GM12801 (cell line): Measurements from ENCODE around the gene OARD1.

Source experiments
- TF ChIP-seq, protein P1 (sequence below): IDR thresholded peaks from one replicate; pipeline ENCODE4 v1.5.1; 2011; ENCODE audit warnings: control low read depth; ENCODE audit not compliant: insufficient read length; ENCODE audit errors: extremely low read depth

Gene OARD1

DNA sequence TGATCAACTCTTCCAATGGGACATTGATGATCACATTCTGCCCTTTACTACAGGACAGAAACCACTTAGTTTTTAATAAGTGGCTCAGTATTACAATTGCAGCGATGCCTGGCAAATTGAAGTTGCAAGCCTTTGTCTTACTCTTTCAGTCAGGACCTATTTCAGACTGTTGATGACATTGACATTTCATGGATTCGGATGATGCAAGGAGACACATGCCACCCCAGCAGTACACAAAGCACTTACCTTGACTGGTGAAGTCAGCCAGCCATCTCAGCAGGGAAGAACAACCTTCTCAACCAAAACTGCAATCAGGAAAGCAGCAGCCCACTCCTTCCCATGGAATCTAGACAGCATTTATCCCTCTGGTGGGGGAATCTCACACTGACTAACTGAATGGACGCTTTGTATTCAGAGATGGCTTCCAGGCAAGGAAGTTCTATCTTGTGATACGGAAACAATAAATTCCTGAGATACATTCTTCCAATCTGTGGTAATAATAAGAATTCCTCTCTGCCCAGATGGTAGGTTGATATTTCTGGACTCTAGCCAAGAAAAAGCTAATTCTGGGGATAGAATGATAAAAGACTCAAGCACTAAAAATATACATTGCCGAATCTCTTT, 25.4 kb upstream of the OARD1 start:
- TF ChIP-seq, protein P1, sequence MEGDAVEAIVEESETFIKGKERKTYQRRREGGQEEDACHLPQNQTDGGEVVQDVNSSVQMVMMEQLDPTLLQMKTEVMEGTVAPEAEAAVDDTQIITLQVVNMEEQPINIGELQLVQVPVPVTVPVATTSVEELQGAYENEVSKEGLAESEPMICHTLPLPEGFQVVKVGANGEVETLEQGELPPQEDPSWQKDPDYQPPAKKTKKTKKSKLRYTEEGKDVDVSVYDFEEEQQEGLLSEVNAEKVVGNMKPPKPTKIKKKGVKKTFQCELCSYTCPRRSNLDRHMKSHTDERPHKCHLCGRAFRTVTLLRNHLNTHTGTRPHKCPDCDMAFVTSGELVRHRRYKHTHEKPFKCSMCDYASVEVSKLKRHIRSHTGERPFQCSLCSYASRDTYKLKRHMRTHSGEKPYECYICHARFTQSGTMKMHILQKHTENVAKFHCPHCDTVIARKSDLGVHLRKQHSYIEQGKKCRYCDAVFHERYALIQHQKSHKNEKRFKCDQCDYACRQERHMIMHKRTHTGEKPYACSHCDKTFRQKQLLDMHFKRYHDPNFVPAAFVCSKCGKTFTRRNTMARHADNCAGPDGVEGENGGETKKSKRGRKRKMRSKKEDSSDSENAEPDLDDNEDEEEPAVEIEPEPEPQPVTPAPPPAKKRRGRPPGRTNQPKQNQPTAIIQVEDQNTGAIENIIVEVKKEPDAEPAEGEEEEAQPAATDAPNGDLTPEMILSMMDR = no peak

DNA sequence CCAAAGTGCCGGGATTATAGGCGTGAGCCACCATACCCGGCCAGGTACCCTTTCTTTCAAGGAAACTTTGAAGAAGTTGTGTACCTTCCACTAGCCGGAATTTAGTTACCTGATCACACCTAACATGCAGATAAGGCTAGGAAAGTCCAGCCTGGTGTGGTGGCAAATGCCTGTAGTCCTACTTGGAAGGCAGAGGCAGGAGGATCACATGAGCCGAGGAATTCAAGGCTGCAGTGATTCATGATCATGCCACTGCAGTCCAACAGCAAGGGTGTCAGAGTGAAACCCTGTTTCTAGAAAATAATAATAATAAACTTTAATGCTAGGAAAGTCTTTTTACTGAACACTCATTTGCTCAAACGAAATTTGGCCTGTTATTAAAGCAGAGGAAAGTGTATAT, 21.6 kb upstream of the OARD1 start:
- TF ChIP-seq, protein P1 = no peak

DNA sequence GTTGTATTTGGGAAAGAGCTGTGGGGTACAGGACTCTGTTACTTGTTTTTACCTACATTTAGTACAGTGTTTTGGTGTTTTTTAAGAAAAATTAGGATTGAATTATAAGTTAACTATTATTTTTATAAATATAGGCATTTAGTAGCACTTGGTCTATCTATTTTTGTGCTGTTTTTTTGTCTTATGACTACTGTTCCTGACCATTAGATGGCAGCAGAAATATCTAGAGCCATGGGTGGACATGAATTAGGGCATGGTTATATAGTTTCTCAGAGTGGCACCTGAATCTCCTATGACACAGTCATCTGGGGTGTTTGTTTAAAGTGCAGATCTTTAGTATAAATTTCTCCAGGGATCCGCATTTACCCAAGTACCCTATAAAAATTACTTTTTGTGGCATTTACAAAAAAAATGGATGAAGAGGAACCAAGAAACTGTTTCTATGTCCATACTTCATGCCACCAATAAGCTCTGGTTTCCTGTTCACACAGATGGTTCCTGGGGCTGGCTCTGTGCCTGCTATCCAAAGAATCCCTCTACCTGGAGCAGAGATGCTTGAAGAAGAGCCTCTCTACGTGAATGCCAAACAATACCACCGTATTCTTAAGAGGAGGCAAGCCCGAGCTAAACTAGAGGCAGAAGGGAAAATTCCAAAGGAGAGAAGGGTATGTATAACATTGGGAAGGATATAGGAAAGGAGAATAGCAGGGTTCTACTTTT, 20.4 kb upstream of the OARD1 start:
- TF ChIP-seq, protein P1 = no peak

DNA sequence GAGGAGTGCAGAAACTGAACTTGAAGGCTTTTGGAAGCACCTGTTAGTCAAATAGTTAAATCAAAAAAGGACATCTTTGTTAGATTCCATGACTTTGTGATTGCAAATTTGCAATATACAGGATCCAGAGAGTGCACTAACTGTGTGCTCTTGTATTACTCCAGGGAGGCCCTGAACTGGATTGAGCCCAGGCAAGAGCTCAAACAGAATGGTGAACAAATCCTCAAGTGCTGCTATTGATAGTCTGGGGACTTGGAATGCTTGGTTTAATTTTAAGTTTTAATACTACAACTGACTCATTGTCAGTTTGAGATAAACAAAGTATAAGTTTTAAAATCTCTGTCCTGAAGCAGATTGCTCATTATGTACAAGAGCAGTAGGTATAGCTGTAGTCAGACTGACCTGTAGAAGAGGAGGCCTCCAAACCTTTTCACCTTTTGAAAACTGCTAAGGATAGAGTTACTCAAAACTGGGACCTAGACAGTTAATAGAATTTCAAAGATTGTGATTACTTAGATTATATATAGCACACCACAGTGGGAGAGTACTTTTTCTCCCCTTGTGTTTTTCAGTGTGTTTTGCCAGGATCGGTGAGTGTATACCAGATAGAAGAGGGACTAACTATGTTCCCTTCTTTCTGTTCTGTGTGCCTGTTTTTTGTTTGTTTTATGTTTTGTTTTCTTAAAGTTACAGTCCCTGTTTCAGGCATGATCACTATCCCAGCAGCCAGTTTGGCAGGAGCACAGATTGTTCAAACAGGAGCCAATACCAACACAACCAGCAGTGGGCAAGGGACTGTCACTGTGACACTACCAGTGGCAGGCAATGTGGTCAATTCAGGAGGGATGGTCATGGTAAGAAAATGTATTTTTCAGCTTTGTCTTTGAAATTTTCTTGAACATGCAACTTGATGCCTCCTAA, 18.9 kb upstream of the OARD1 start:
- TF ChIP-seq, protein P1 = no peak

DNA sequence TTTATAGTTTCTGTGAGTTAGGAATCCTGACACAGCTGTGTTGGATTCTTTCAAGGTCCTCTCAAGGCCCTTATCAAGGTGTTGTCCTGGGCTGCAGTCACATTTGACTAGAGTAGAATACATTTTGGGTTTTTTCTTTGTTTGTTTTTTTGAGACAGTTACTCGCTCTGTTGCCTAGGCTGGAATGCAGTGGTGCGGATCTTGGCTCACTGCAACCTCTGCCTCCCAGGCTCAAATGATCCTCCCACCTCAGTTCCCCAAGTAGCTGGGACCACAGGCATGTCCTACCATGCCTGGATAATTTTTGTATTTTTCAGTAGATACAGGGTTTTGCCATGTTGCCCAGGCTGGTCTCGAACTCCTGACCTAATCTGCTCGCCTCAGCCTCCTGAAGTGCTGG, 16.3 kb upstream of the OARD1 start:
- TF ChIP-seq, protein P1 = no peak

DNA sequence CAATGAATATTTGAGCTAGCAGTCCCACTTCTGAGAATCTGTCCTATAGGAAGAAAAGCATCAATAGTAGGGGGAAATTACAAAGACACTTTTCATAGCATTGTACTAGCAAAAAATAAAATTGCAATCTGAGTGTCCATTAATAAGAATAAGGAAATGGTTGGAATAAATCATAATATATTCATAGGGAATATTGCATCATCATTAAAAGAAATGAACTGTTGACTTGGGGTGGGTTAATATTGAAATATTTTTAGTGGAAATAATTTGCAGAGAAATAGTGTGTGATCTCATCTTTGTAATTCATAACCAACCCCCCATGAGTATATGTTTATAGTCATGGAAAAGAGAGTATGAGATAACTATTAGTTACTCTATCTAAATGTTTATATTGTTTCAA, 13.0 kb upstream of the OARD1 start:
- TF ChIP-seq, protein P1 = no peak

DNA sequence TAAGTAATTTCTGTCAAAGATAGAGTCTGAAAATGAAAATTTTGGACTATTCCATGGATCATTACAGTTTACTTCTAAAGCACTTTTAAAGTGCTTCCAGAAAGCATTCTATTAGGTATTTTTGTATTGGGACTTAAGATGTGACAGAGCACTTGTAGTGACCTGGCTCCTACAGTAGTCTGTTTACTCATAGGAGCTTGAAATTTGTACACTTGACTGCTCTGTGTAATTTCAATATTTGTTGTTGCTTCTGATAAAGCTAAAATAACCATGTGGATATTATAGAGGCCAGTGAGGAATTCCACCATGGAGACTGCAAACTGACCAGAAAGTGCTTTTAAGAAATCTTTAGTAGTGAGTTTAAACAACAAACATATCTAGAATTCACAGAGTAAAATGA, 10.9 kb upstream of the OARD1 start:
- TF ChIP-seq, protein P1 = no peak
